ENCODE measurements around the gene RBMS1.
A peak's percentile ranks its signal among the peaks of the same experiment; 100 is the strongest.
"Not testable (repeated sequence)": the region's sequence is repeated elsewhere in the genome, so short reads cannot be mapped to it uniquely, and the experiment has no call there.

RBMS1 gene

GRCh38 chr2:160368988-160369930 is 124.3 kb downstream of the RBMS1 start:
- Histone ChIP-seq H3K4me3 (ENCODE audit: low read depth in 1 of 2, low read length in 2 of 2) (no peak overlapping the region), H3K27me3 (ENCODE audit: control insufficient read depth in 1 of 2, insufficient read depth in 2 of 2, low read length in 2 of 2) (no peaks in the 10 kb centered on the region), H3K9ac (ENCODE audit: low read depth in 1 of 2, low read length in 2 of 2) (no peak overlapping the region), H3K4me1 (ENCODE audit: control insufficient read depth in 1 of 2, insufficient read depth in 2 of 2, low read length in 2 of 2) (peaks cover 23 to 48% of the 10 kb centered on the region in 2 donors), H3K9me3 (ENCODE audit: control insufficient read depth in 1 of 2, low read length in 2 of 2) (no peaks in the 10 kb centered on the region), H3K27ac (ENCODE audit: low read depth, low read length) (no peak overlapping the region), H3K36me3 (ENCODE audit: control insufficient read depth in 1 of 2, insufficient read depth in 2 of 2, low read length in 2 of 2) (peaks cover 0 to 3% of the 10 kb centered on the region in 2 donors)

GRCh38 chr2:160367887-160368286 is 125.7 kb downstream of the RBMS1 start:
- Histone ChIP-seq H3K27me3 (ENCODE audit: control insufficient read depth in 1 of 2, insufficient read depth in 2 of 2, low read length in 2 of 2) (no peaks in the 10 kb centered on the region), H3K9ac (ENCODE audit: low read depth in 1 of 2, low read length in 2 of 2) (no peak overlapping the region), H3K4me3 (ENCODE audit: low read depth in 1 of 2, low read length in 2 of 2) (no peak overlapping the region), H3K27ac (ENCODE audit: low read depth, low read length) (no peak overlapping the region), H3K36me3 (ENCODE audit: control insufficient read depth in 1 of 2, insufficient read depth in 2 of 2, low read length in 2 of 2) (peaks cover 0 to 3% of the 10 kb centered on the region in 2 donors), H3K9me3 (ENCODE audit: control insufficient read depth in 1 of 2, low read length in 2 of 2) (no peaks in the 10 kb centered on the region), H3K4me1 (ENCODE audit: control insufficient read depth in 1 of 2, insufficient read depth in 2 of 2, low read length in 2 of 2) (peaks cover 28 to 52% of the 10 kb centered on the region in 2 donors)

GRCh38 chr2:160367139-160367538 is 126.5 kb downstream of the RBMS1 start:
- peaks cover 28 to 48% of the 10 kb centered on the region in 2 donors for H3K4me1 ChIP-seq (ENCODE audit: control insufficient read depth in 1 of 2, insufficient read depth in 2 of 2, low read length in 2 of 2)

GRCh38 chr2:160366474-160366873 is 127.1 kb downstream of the RBMS1 start:
- Histone ChIP-seq H3K9ac (ENCODE audit: low read depth in 1 of 2, low read length in 2 of 2) (no peak overlapping the region), H3K27ac (ENCODE audit: low read depth, low read length) (no peak overlapping the region), H3K27me3 (ENCODE audit: control insufficient read depth in 1 of 2, insufficient read depth in 2 of 2, low read length in 2 of 2) (no peaks in the 10 kb centered on the region), H3K36me3 (ENCODE audit: control insufficient read depth in 1 of 2, insufficient read depth in 2 of 2, low read length in 2 of 2) (peaks cover 0 to 3% of the 10 kb centered on the region in 2 donors), H3K9me3 (ENCODE audit: control insufficient read depth in 1 of 2, low read length in 2 of 2) (no peaks in the 10 kb centered on the region), H3K4me3 (ENCODE audit: low read depth in 1 of 2, low read length in 2 of 2) (no peak overlapping the region), H3K4me1 (ENCODE audit: control insufficient read depth in 1 of 2, insufficient read depth in 2 of 2, low read length in 2 of 2) (peaks cover 26 to 45% of the 10 kb centered on the region in 2 donors)

More at GRCh38 chr2:160367139-160367538, 126.5 kb downstream of the RBMS1 start:
- not testable (repeated sequence) for H3K9me3 ChIP-seq (ENCODE audit: control insufficient read depth in 1 of 2, low read length in 2 of 2); H3K27ac ChIP-seq (ENCODE audit: low read depth, low read length); H3K27me3 ChIP-seq (ENCODE audit: control insufficient read depth in 1 of 2, insufficient read depth in 2 of 2, low read length in 2 of 2); H3K9ac ChIP-seq (ENCODE audit: low read depth in 1 of 2, low read length in 2 of 2); H3K4me3 ChIP-seq (ENCODE audit: low read depth in 1 of 2, low read length in 2 of 2); H3K36me3 ChIP-seq (ENCODE audit: control insufficient read depth in 1 of 2, insufficient read depth in 2 of 2, low read length in 2 of 2)

- Histone ChIP-seq H3K27me3 (ENCODE audit: control insufficient read depth in 1 of 2, insufficient read depth in 2 of 2, low read length in 2 of 2) (no peaks in the 10 kb centered on the region), H3K9ac (ENCODE audit: low read depth in 1 of 2, low read length in 2 of 2) (peak overlapping the region in 1 of 2 donors; percentile 10), H3K36me3 (ENCODE audit: control insufficient read depth in 1 of 2, insufficient read depth in 2 of 2, low read length in 2 of 2) (peaks cover 0 to 3% of the 10 kb centered on the region in 2 donors), H3K4me3 (ENCODE audit: low read depth in 1 of 2, low read length in 2 of 2) (peak overlapping the region in 1 of 2 donors; percentile 48), H3K4me1 (ENCODE audit: control insufficient read depth in 1 of 2, insufficient read depth in 2 of 2, low read length in 2 of 2) (peaks cover 20 to 45% of the 10 kb centered on the region in 2 donors), H3K9me3 (ENCODE audit: control insufficient read depth in 1 of 2, low read length in 2 of 2) (no peaks in the 10 kb centered on the region), H3K27ac (ENCODE audit: low read depth, low read length) (no peak overlapping the region)
Measured at GRCh38 chr2:160365716-160366367, 127.8 kb downstream of the RBMS1 start.

GRCh38 chr2:160364364-160364763 is 129.2 kb downstream of the RBMS1 start:
- Histone ChIP-seq H3K27ac (ENCODE audit: low read depth, low read length) (no peak overlapping the region), H3K27me3 (ENCODE audit: control insufficient read depth in 1 of 2, insufficient read depth in 2 of 2, low read length in 2 of 2) (no peaks in the 10 kb centered on the region), H3K9ac (ENCODE audit: low read depth in 1 of 2, low read length in 2 of 2) (no peak overlapping the region), H3K4me1 (ENCODE audit: control insufficient read depth in 1 of 2, insufficient read depth in 2 of 2, low read length in 2 of 2) (peaks cover 20 to 43% of the 10 kb centered on the region in 2 donors), H3K4me3 (ENCODE audit: low read depth in 1 of 2, low read length in 2 of 2) (no peak overlapping the region), H3K9me3 (ENCODE audit: control insufficient read depth in 1 of 2, low read length in 2 of 2) (no peaks in the 10 kb centered on the region), H3K36me3 (ENCODE audit: control insufficient read depth in 1 of 2, insufficient read depth in 2 of 2, low read length in 2 of 2) (peaks cover 0 to 3% of the 10 kb centered on the region in 2 donors)

- Histone ChIP-seq H3K36me3 (ENCODE audit: control insufficient read depth in 1 of 2, insufficient read depth in 2 of 2, low read length in 2 of 2) (peaks cover 0 to 3% of the 10 kb centered on the region in 2 donors), H3K9me3 (ENCODE audit: control insufficient read depth in 1 of 2, low read length in 2 of 2) (no peaks in the 10 kb centered on the region), H3K4me1 (ENCODE audit: control insufficient read depth in 1 of 2, insufficient read depth in 2 of 2, low read length in 2 of 2) (peaks cover 20 to 40% of the 10 kb centered on the region in 2 donors), H3K27me3 (ENCODE audit: control insufficient read depth in 1 of 2, insufficient read depth in 2 of 2, low read length in 2 of 2) (no peaks in the 10 kb centered on the region), H3K9ac (ENCODE audit: low read depth in 1 of 2, low read length in 2 of 2) (no peak overlapping the region), H3K27ac (ENCODE audit: low read depth, low read length) (no peak overlapping the region), H3K4me3 (ENCODE audit: low read depth in 1 of 2, low read length in 2 of 2) (no peak overlapping the region)
Measured at GRCh38 chr2:160363961-160364360, 129.6 kb downstream of the RBMS1 start.

- Histone ChIP-seq H3K9me3 (ENCODE audit: control insufficient read depth in 1 of 2, low read length in 2 of 2) (no peaks in the 10 kb centered on the region), H3K36me3 (ENCODE audit: control insufficient read depth in 1 of 2, insufficient read depth in 2 of 2, low read length in 2 of 2) (peaks cover 0 to 3% of the 10 kb centered on the region in 2 donors), H3K4me3 (ENCODE audit: low read depth in 1 of 2, low read length in 2 of 2) (no peak overlapping the region), H3K9ac (ENCODE audit: low read depth in 1 of 2, low read length in 2 of 2) (no peak overlapping the region), H3K27ac (ENCODE audit: low read depth, low read length) (no peak overlapping the region), H3K4me1 (ENCODE audit: control insufficient read depth in 1 of 2, insufficient read depth in 2 of 2, low read length in 2 of 2) (peaks cover 20 to 39% of the 10 kb centered on the region in 2 donors), H3K27me3 (ENCODE audit: control insufficient read depth in 1 of 2, insufficient read depth in 2 of 2, low read length in 2 of 2) (no peaks in the 10 kb centered on the region)
Measured at GRCh38 chr2:160363055-160363454, 130.6 kb downstream of the RBMS1 start.

GRCh38 chr2:160362541-160362940 is 131.1 kb downstream of the RBMS1 start:
- Histone ChIP-seq H3K9ac (ENCODE audit: low read depth in 1 of 2, low read length in 2 of 2) (no peak overlapping the region), H3K9me3 (ENCODE audit: control insufficient read depth in 1 of 2, low read length in 2 of 2) (no peaks in the 10 kb centered on the region), H3K4me1 (ENCODE audit: control insufficient read depth in 1 of 2, insufficient read depth in 2 of 2, low read length in 2 of 2) (peaks cover 20 to 36% of the 10 kb centered on the region in 2 donors), H3K36me3 (ENCODE audit: control insufficient read depth in 1 of 2, insufficient read depth in 2 of 2, low read length in 2 of 2) (peaks cover 0 to 3% of the 10 kb centered on the region in 2 donors), H3K27me3 (ENCODE audit: control insufficient read depth in 1 of 2, insufficient read depth in 2 of 2, low read length in 2 of 2) (no peaks in the 10 kb centered on the region), H3K27ac (ENCODE audit: low read depth, low read length) (no peak overlapping the region), H3K4me3 (ENCODE audit: low read depth in 1 of 2, low read length in 2 of 2) (no peak overlapping the region)

GRCh38 chr2:160362018-160362417 is 131.6 kb downstream of the RBMS1 start:
- Histone ChIP-seq H3K27me3 (ENCODE audit: control insufficient read depth in 1 of 2, insufficient read depth in 2 of 2, low read length in 2 of 2) (no peaks in the 10 kb centered on the region), H3K36me3 (ENCODE audit: control insufficient read depth in 1 of 2, insufficient read depth in 2 of 2, low read length in 2 of 2) (peaks cover 0 to 3% of the 10 kb centered on the region in 2 donors), H3K4me1 (ENCODE audit: control insufficient read depth in 1 of 2, insufficient read depth in 2 of 2, low read length in 2 of 2) (peaks cover 20 to 35% of the 10 kb centered on the region in 2 donors), H3K4me3 (ENCODE audit: low read depth in 1 of 2, low read length in 2 of 2) (no peak overlapping the region), H3K27ac (ENCODE audit: low read depth, low read length) (no peak overlapping the region), H3K9ac (ENCODE audit: low read depth in 1 of 2, low read length in 2 of 2) (no peak overlapping the region), H3K9me3 (ENCODE audit: control insufficient read depth in 1 of 2, low read length in 2 of 2) (no peaks in the 10 kb centered on the region)

Measured in duodenal mucosa (tissue), 2 donors.